NCI-H2171 treated with DMSO at 0.1 percent for 48 hours (cell line): ENCODE data around the gene APMAP.

Experiments
- DNase-seq: peaks from one replicate; lab custom pipeline; 2025; lab: John Stamatoyannopoulos, UW

Gene APMAP

GRCh38 chr20:25024171-25024570 is 31.6 kb upstream of the APMAP start:
- no peak for DNase-seq

- no peak for DNase-seq
Measured at GRCh38 chr20:25023356-25023755, 30.8 kb upstream of the APMAP start.

GRCh38 chr20:25022680-25023079 is 30.1 kb upstream of the APMAP start:
- DNase-seq: no peak

GRCh38 chr20:25021336-25021735 is 28.8 kb upstream of the APMAP start:
- DNase-seq: no peak

- no peak for DNase-seq
Measured at GRCh38 chr20:25020901-25021301, 28.4 kb upstream of the APMAP start.

GRCh38 chr20:25020345-25020744 is 27.8 kb upstream of the APMAP start:
- DNase-seq: no peak

- no peak for DNase-seq
Measured at GRCh38 chr20:25019381-25020155, 27.0 kb upstream of the APMAP start.

GRCh38 chr20:25018841-25019240 is 26.3 kb upstream of the APMAP start:
- DNase-seq: no peak

GRCh38 chr20:25018425-25018824 is 25.9 kb upstream of the APMAP start:
- no peak for DNase-seq

GRCh38 chr20:25017257-25017803 is 24.8 kb upstream of the APMAP start:
- DNase-seq: peak; percentile 95

- no peak for DNase-seq
Measured at GRCh38 chr20:25016471-25016870, 23.9 kb upstream of the APMAP start.

GRCh38 chr20:25015986-25016385 is 23.4 kb upstream of the APMAP start:
- no peak for DNase-seq

GRCh38 chr20:25014816-25015215 is 22.3 kb upstream of the APMAP start:
- DNase-seq: no peak

- no peak for DNase-seq
Measured at GRCh38 chr20:25013478-25014380, 21.2 kb upstream of the APMAP start.

- no peak for DNase-seq
Measured at GRCh38 chr20:25012616-25013189, 20.2 kb upstream of the APMAP start.

- DNase-seq: no peak
Measured at GRCh38 chr20:25011831-25012241, 19.3 kb upstream of the APMAP start.

- DNase-seq: no peak
Measured at GRCh38 chr20:25011261-25011660, 18.7 kb upstream of the APMAP start.

GRCh38 chr20:25009218-25010145 is 16.9 kb upstream of the APMAP start:
- DNase-seq: no peak

GRCh38 chr20:25008388-25009217 is 16.1 kb upstream of the APMAP start:
- no peak for DNase-seq

GRCh38 chr20:25007491-25008305 is 15.1 kb upstream of the APMAP start:
- DNase-seq: no peak
